Spleen (tissue), 11 donors: ENCODE data around the gene TMEM141. TPM values are rescaled to one million over a fixed set of nuclear protein-coding genes. Genes with fewer than 3 reads are reported as not detected.
"Not testable (repeated sequence)": the region's sequence is repeated elsewhere in the genome, so short reads cannot be mapped to it uniquely, and the experiment has no call there.

Experiments used
- DNase-seq: peaks from one replicate; pipeline ENCODE4 v3.0.0-alpha.2; 2020
- H3K27ac ChIP-seq, 8 donors: fragments of 200-600 bp; sonication (generic) in 7 of 8; 1 replicate in 4 of 8; 2 replicates in 4 of 8; pipeline versions ENCODE4 v1.5.0 to v1.8.0; 2016 to 2021; ENCODE audit warnings: inconsistent platforms in 4 of 8, mild to moderate bottlenecking in 4 of 8, moderate library complexity in 1 of 8
- H3K27me3 ChIP-seq, 7 donors: fragments of 200-600 bp; sonication (generic) in 6 of 7; replicated peaks in 1 of 7; 1 replicate in 4 of 7; 2 replicates in 3 of 7; pipeline versions ENCODE4 v1.5.0 to v1.8.0; 2016 to 2021; ENCODE audit warnings: inconsistent platforms in 3 of 7, mild to moderate bottlenecking in 1 of 7
- H3K36me3 ChIP-seq, 6 donors: fragments of 200-600 bp; sonication (generic) in 5 of 6; 1 replicate in 4 of 6; 2 replicates in 2 of 6; pipeline versions ENCODE4 v1.5.0 to v1.8.0; 2016 to 2021; ENCODE audit warnings: inconsistent platforms in 2 of 6
- H3K4me1 ChIP-seq, 6 donors: fragments of 200-600 bp; sonication (generic) in 5 of 6; 1 replicate in 3 of 6; 2 replicates in 3 of 6; pipeline versions ENCODE4 v1.5.0 to v1.8.0; 2016 to 2021; ENCODE audit warnings: inconsistent platforms in 3 of 6
- H3K4me3 ChIP-seq, 8 donors: fragments of 200-600 bp; sonication (generic) in 7 of 8; 1 replicate in 4 of 8; 2 replicates in 4 of 8; pipeline versions ENCODE4 v1.5.0 to v1.8.0; 2016 to 2021; ENCODE audit warnings: inconsistent platforms in 4 of 8, mild to moderate bottlenecking in 4 of 8, moderate library complexity in 2 of 8
- H3K9me3 ChIP-seq, 8 donors: fragments of 200-600 bp; sonication (generic) in 7 of 8; 1 replicate in 4 of 8; 2 replicates in 4 of 8; pipeline versions ENCODE4 v1.5.0 to v1.8.0; 2016 to 2021; ENCODE audit warnings: inconsistent platforms in 4 of 8
- CTCF ChIP-seq, 11 experiments: fragments of 200-600 bp in 7 of 11; fragments of 450-650 bp in 4 of 11; sonication (generic) in 4 of 11; IDR thresholded peaks in 8 of 11; conservative IDR thresholded peaks in 3 of 11; 1 replicate in 7 of 11; 2 replicates in 4 of 11; pipeline versions ENCODE4 v1.4.0 to v1.8.0; 2016 to 2021; ENCODE audit warnings: antibody characterized with exemption in 11 of 11, inconsistent platforms in 4 of 11, mild to moderate bottlenecking in 1 of 11
- POLR2A ChIP-seq, 3 donors: fragments of 450-650 bp; IDR thresholded peaks; one replicate each; pipeline ENCODE4 v1.5.1; 2017; ENCODE audit warnings: antibody characterized with exemption in 3 of 3, mild to moderate bottlenecking in 1 of 3
- POLR2AphosphoS5 ChIP-seq, 3 donors: sonication (generic); formaldehyde crosslinking; IDR thresholded peaks; one replicate each; pipeline ENCODE4 v1.5.1; 2017; ENCODE audit warnings: antibody characterized with exemption in 3 of 3
- WGBS, 5 donors: extraction: QIAGEN DNeasy Blood & Tissue Kit in 3 of 5; methylation state at CpG; one replicate each; pipeline versions ENCODE4 v1.1.5 to v1.1.7; 2013 to 2018; 5-methylcytosine and 5-hydroxymethylcytosine counted together
- intact Hi-C: fragments of 100-400 bp; cut with DNase I; formaldehyde crosslinking; loops from one replicate; pipeline ENCODE4 v1.15.0; 2023; ENCODE audit warnings: low total_unique reads
- polyA plus RNA-seq, 3 donors: library from polyadenylated mRNA; stranded (reverse); fragments of 200-250 nt; gene quantifications; one replicate each; pipeline ENCODE4 v1.2.1, GENCODE V29; 2013
- total RNA-seq, 7 donors: library from RNA; depleted of rRNA in 3 of 7; stranded (reverse); fragments of >200 nt in 3 of 7; fragmentation: NEBNext Ultra II Directional in 4 of 7; extraction: Animal tissue kit (Norgen Biotek cat#: 25700) in 4 of 7; gene quantifications; one replicate each; pipeline versions ENCODE4 v1.1.0 to v1.2.1, GENCODE V29; 2016 to 2021
- donor health status: healthy with polysubstance abuse.
- donor health status: DM: no; HTN: no; CAD: no; lungs with moderate emphysema.
- donor health status: DM: no; HTN: no; CAD: no.
- donor health status: Bipolar disorder and iron deficiency.
- donor health status: healthy.
- donor health status: DM: no; HTN: no; CAD: no.
- donor health status: DM: yes; HTN: yes; CAD: no.

The TMEM141 gene
- total and polyA plus RNA-seq, 10 donors = 32.1 to 92.8 (median 45.7) TPM

DNA sequence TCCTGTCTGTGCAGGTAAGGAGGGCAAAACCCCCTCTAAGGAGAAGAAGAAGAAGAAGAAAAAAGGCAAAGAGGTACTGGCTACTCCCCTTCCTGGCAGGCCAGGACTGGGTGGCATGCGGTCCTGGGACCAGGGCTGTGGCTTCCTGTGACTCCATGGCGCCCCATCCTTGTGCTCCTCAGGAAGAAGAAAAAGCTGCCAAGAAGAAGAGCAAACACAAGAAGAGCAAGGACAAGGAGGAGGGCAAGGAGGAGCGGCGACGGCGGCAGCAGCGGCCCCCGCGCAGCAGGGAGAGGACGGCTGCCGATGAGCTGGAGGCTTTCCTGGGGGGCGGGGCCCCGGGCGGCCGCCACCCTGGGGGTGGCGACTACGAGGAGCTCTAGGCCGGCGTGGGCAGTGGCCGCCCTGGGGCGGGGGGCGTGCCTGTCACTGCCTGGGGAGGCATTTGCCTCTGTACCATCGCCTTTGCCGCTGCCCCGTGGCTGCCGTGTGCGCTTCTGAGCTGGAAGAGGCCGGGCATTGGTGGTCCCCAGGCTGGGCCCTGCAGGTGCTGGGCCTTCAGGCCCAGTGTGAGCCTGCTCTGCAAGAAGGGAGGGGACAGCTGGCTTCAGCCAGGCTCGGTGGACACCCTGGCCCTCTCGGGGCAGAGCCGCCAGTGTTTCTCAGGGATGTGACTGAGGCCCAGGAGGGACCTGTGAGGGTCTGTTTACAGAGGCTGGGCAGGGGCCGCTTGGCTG lies 49.2 kb downstream of the TMEM141 start:
- no peaks in the 10 kb centered on the region for H3K9me3 ChIP-seq
- intact Hi-C loops = loop anchor here (10.0 kb wide), 1 partner anchor 104 kb away; the partner anchor contains the start of genes C8G and FBXW5
- H3K4me3 ChIP-seq = no peak overlapping the region
- TF ChIP-seq CTCF (IDR thresholded peaks at IDR 0.05 in 8 of 11, conservative IDR thresholded peaks at IDR 0.05 in 3 of 11) (no peak), POLR2AphosphoS5 (IDR thresholded peaks at IDR 0.05) (peak in 2 of 3 donors; percentile 11 to 52), POLR2A (IDR thresholded peaks at IDR 0.05) (no peak)
- peaks cover 0 to 23% (median 15%) of the 10 kb centered on the region in 7 donors for H3K27me3 ChIP-seq
- DNase-seq = no peak
- WGBS, 5 donors = 58 to 79% (median 76%) methylated on average over 18 to 32 of the region's 32 CpGs
- peaks cover 0 to 66% (median 37%) of the 10 kb centered on the region in 6 donors for H3K36me3 ChIP-seq
- peak overlapping the region in 4 of 8 donors; percentile 28 to 90 (median 63) for H3K27ac ChIP-seq
- peaks cover 27 to 58% (median 48%) of the 10 kb centered on the region in 6 donors for H3K4me1 ChIP-seq

DNA sequence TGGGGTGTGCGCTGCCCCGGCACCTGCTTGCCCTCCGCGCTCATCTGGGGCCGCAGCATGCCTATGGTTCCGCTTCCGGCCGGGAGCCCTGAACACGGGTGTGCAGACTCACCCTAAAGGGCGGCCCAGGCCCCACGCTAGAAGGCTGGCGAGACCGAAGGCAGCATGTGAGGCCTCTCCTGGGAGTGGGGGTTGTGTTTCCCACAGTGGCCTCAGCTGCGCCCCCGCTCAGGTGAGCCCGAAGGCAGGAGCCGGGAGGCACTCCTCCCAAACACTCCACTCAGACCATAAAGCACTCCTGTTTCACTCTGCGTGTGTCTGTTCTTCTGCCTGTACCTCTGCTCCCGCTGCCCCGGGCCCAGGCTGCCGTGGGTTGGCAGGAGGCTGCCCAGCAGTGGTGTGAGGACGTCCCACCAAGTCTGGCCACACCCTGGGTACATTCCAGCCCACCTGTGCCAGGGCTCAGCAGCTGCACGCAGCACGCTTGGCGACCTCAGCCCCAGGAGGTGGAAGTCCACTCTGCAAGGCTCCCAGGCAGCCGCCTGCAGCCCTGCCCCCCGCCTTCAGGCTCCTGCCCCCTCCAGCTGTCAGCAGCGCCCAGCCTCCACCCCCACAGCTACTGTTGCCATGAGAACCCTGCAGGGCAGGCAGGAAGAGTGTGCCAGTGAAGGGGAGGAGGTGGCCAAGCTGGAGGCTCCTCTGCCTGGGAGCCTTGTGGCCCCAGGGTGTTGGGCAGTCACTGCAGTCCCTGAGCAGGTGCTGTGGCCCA lies 49.9 kb downstream of the TMEM141 start:
- H3K9me3 ChIP-seq = no peaks in the 10 kb centered on the region
- DNase-seq = no peak
- TF ChIP-seq CTCF (IDR thresholded peaks at IDR 0.05 in 8 of 11, conservative IDR thresholded peaks at IDR 0.05 in 3 of 11) = no peak
- TF ChIP-seq POLR2AphosphoS5 (IDR thresholded peaks at IDR 0.05) = peak in 2 of 3 donors; percentile 28 to 33
- H3K27ac ChIP-seq = peak overlapping the region in 5 of 8 donors; percentile 7 to 90 (median 38)
- H3K4me1 ChIP-seq = peaks cover 27 to 65% (median 51%) of the 10 kb centered on the region in 6 donors
- 63 to 80% (median 71%) methylated on average over 12 to 28 of the region's 28 CpGs for WGBS, 5 donors
- H3K4me3 ChIP-seq = no peak overlapping the region
- H3K27me3 ChIP-seq = peaks cover 0 to 31% (median 22%) of the 10 kb centered on the region in 7 donors
- H3K36me3 ChIP-seq = peaks cover 0 to 66% (median 32%) of the 10 kb centered on the region in 6 donors
- intact Hi-C loops = loop anchor here (10.0 kb wide), 1 partner anchor 104 kb away; the partner anchor contains the start of genes C8G and FBXW5

DNA sequence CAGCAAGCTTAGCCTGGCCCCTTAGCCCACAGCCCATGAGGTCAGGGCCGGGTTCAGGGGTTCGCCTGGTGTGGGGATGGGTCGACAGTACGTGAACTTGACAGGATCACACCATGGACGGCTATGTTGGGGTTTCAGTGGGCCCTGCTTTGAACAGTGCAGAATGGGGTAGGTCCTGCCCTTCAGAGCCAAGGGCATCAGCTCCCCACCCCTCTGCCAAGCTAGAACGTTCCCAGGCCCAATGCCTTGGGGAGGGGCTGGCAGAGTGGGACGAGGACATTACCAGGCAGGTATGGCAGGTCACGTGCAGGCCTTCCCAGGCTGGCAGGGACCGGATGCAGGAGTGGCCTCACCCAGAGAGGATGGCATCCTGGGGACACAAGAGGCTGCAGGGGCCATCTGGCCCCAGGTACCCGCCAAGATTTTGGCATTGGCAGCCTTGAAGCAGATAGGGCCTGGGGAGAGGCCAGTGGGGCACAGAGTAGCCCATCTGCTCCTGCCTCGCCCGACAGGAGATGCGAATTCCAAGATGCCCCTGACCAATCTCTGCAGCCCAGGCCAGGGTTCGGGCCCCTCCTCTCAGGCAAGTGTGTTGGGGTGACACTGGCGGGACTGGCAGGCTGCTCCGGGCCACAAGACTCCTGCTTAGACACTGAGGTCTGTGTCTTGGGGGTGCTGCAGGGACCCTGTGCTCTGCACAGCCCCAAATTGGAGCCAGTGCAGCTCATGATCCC lies 50.7 kb downstream of the TMEM141 start:
- H3K9me3 ChIP-seq, DNase-seq: not testable (repeated sequence)
- Histone ChIP-seq H3K27ac (peak overlapping the region in 6 of 8 donors; percentile 55 to 90 (median 86)), H3K4me3 (peak overlapping the region; percentile 55 to 95 (median 65)), H3K27me3 (peaks cover 0 to 39% (median 30%) of the 10 kb centered on the region in 7 donors), H3K36me3 (peaks cover 0 to 63% (median 28%) of the 10 kb centered on the region in 6 donors), H3K4me1 (peaks cover 27 to 72% (median 57%) of the 10 kb centered on the region in 6 donors)
- 7 to 56% (median 49%) methylated on average over 3 to 16 of the region's 16 CpGs for WGBS, 5 donors
- intact Hi-C loops = loop anchor here (10.0 kb wide), 1 partner anchor 103 kb away; the partner anchor contains the start of genes C8G and FBXW5

DNA sequence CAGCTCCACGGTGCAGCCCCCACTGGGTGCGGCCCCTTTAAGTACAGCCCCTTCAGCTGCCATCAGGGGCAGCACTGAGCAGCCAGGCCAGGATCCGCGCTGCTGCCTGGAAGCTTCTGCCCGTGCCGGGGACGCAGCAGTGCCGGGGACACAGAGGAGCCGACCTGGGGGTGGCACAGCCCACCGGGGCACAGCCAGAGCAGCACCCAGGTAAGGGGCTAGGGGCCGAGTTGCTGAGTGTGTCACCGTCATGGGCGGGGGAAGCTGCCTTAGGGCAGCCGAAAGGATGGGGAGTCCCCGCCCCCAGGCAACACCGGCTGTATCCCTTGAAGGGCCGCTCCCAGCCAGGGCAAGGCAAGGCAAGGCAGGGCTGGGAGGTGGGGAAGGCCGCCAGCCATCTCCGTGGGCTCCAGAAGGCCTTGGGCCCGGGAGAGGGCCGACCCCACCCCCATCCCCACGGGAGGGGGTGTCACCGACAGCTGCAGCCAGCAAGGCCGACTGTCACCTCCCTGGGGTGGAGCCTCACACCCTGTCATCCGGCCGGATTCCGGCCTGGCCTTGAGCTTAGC lies 51.3 kb downstream of the TMEM141 start, which contains the start of gene AJM1:
AJM1 (plus strand) TSS at position 99 of the 569 bp plus-strand sequence. CDS start 1,937 bp downstream, outside the sequence.
- peaks cover 0 to 56% (median 28%) of the 10 kb centered on the region in 6 donors for H3K36me3 ChIP-seq
- 0 to 1% (median 1%) methylated on average over 2 to 24 of the region's 27 CpGs for WGBS, 5 donors
- H3K4me1 ChIP-seq = peaks cover 32 to 78% (median 63%) of the 10 kb centered on the region in 6 donors
- TF ChIP-seq CTCF (IDR thresholded peaks at IDR 0.05 in 8 of 11, conservative IDR thresholded peaks at IDR 0.05 in 3 of 11) (peak; percentile 70 to 97 (median 93)), POLR2AphosphoS5 (IDR thresholded peaks at IDR 0.05) (peak; percentile 69 to 87 (median 80))
- not testable (repeated sequence) for H3K9me3 ChIP-seq
- peaks cover 0 to 45% (median 36%) of the 10 kb centered on the region in 7 donors for H3K27me3 ChIP-seq
- peak within 1 kb of the TSS; percentile 55 to 95 (median 65) for H3K4me3 ChIP-seq
- H3K27ac ChIP-seq = peak within 1 kb of the TSS; percentile 55 to 90 (median 83)
- intact Hi-C loops = loop anchor here (10.0 kb wide), 1 partner anchor 102 kb away; the partner anchor contains the start of genes C8G and FBXW5
- peak; percentile 94 for DNase-seq
